Measurements from ENCODE around the gene TXNDC2.

The TXNDC2 gene

GRCh38 chr18:9839853-9840252 lies 45.9 kb upstream of the TXNDC2 start:
- Histone ChIP-seq H3F3A (ENCODE audit: low read depth) (no peaks in the 10 kb centered on the region), H3K4me1 (ENCODE audit: insufficient read depth, low read length, poor library complexity, severe bottlenecking) (no peaks in the 10 kb centered on the region), H2AFZ (ENCODE audit: low read length) (no peak overlapping the region), H3K9me3 (ENCODE audit: insufficient read depth, low read depth, low read length) (no peaks in the 10 kb centered on the region), H3K4me2 (ENCODE audit: low read depth, low read length, poor library complexity, severe bottlenecking) (no peak overlapping the region), H4K20me1 (ENCODE audit: insufficient read depth, low read length, poor library complexity, severe bottlenecking) (no peaks in the 10 kb centered on the region), H3K27me3 (ENCODE audit: insufficient read depth, low read length, poor library complexity, severe bottlenecking) (no peaks in the 10 kb centered on the region), H3K4me3 (ENCODE audit: low read length, poor library complexity, severe bottlenecking) (no peak overlapping the region), H3K36me3 (ENCODE audit: insufficient read depth, low read length) (no peaks in the 10 kb centered on the region), H3K9ac (ENCODE audit: low read depth, low read length, poor library complexity, severe bottlenecking) (no peak overlapping the region), H3K9me2 (replicated peaks; ENCODE audit: low read depth, low read length) (no peaks in the 10 kb centered on the region), H3K79me2 (ENCODE audit: insufficient read depth, low read length) (no peaks in the 10 kb centered on the region)
- TF ChIP-seq EZH2phosphoT487 (IDR thresholded peaks at IDR 0.05; ENCODE audit: borderline replicate concordance) (no peak), CTCF (conservative IDR thresholded peaks at IDR 0.05; ENCODE audit: low read length) (no peak)

GRCh38 chr18:9841752-9842151 lies 44.0 kb upstream of the TXNDC2 start:
- Histone ChIP-seq H2AFZ (ENCODE audit: low read length) (no peak overlapping the region), H3K79me2 (ENCODE audit: insufficient read depth, low read length) (no peaks in the 10 kb centered on the region), H3F3A (ENCODE audit: low read depth) (no peaks in the 10 kb centered on the region), H3K4me3 (ENCODE audit: low read length, poor library complexity, severe bottlenecking) (no peak overlapping the region), H3K9me3 (ENCODE audit: insufficient read depth, low read depth, low read length) (no peaks in the 10 kb centered on the region), H3K9me2 (replicated peaks; ENCODE audit: low read depth, low read length) (no peaks in the 10 kb centered on the region), H3K27me3 (ENCODE audit: insufficient read depth, low read length, poor library complexity, severe bottlenecking) (no peaks in the 10 kb centered on the region), H3K4me1 (ENCODE audit: insufficient read depth, low read length, poor library complexity, severe bottlenecking) (no peaks in the 10 kb centered on the region), H3K4me2 (ENCODE audit: low read depth, low read length, poor library complexity, severe bottlenecking) (no peak overlapping the region), H4K20me1 (ENCODE audit: insufficient read depth, low read length, poor library complexity, severe bottlenecking) (no peaks in the 10 kb centered on the region), H3K9ac (ENCODE audit: low read depth, low read length, poor library complexity, severe bottlenecking) (no peak overlapping the region), H3K36me3 (ENCODE audit: insufficient read depth, low read length) (no peaks in the 10 kb centered on the region)
- TF ChIP-seq CTCF (conservative IDR thresholded peaks at IDR 0.05; ENCODE audit: low read length) (no peak), EZH2phosphoT487 (IDR thresholded peaks at IDR 0.05; ENCODE audit: borderline replicate concordance) (no peak)

- no peaks in the 10 kb centered on the region for H3K4me1 ChIP-seq (ENCODE audit: insufficient read depth, low read length, poor library complexity, severe bottlenecking)
- TF ChIP-seq CTCF (conservative IDR thresholded peaks at IDR 0.05; ENCODE audit: low read length) (no peak), EZH2phosphoT487 (IDR thresholded peaks at IDR 0.05; ENCODE audit: borderline replicate concordance) (no peak)
- no peaks in the 10 kb centered on the region for H3K36me3 ChIP-seq (ENCODE audit: insufficient read depth, low read length)
These were observed 43.3 kb upstream of the TXNDC2 start for GRCh38 chr18:9842448-9842847.

More at GRCh38 chr18:9842448-9842847, 43.3 kb upstream of the TXNDC2 start:
- H4K20me1 ChIP-seq (ENCODE audit: insufficient read depth, low read length, poor library complexity, severe bottlenecking) = no peaks in the 10 kb centered on the region
- no peaks in the 10 kb centered on the region for H3K9me2 ChIP-seq (replicated peaks; ENCODE audit: low read depth, low read length)
- H3K9me3 ChIP-seq (ENCODE audit: insufficient read depth, low read depth, low read length) = no peaks in the 10 kb centered on the region
- no peaks in the 10 kb centered on the region for H3K27me3 ChIP-seq (ENCODE audit: insufficient read depth, low read length, poor library complexity, severe bottlenecking)
- no peak overlapping the region for H3K4me2 ChIP-seq (ENCODE audit: low read depth, low read length, poor library complexity, severe bottlenecking)
- no peak overlapping the region for H3K4me3 ChIP-seq (ENCODE audit: low read length, poor library complexity, severe bottlenecking)
- no peak overlapping the region for H2AFZ ChIP-seq (ENCODE audit: low read length)
- no peak overlapping the region for H3K9ac ChIP-seq (ENCODE audit: low read depth, low read length, poor library complexity, severe bottlenecking)
- no peaks in the 10 kb centered on the region for H3F3A ChIP-seq (ENCODE audit: low read depth)
- no peaks in the 10 kb centered on the region for H3K79me2 ChIP-seq (ENCODE audit: insufficient read depth, low read length)
